Measurements from ENCODE around the gene FARS2. TPM values are rescaled to one million over a fixed set of nuclear protein-coding genes. Genes with fewer than 3 reads are reported as not detected.

Gene FARS2
- polyA plus RNA-seq, 1 experiment: 17.9 TPM

DNA sequence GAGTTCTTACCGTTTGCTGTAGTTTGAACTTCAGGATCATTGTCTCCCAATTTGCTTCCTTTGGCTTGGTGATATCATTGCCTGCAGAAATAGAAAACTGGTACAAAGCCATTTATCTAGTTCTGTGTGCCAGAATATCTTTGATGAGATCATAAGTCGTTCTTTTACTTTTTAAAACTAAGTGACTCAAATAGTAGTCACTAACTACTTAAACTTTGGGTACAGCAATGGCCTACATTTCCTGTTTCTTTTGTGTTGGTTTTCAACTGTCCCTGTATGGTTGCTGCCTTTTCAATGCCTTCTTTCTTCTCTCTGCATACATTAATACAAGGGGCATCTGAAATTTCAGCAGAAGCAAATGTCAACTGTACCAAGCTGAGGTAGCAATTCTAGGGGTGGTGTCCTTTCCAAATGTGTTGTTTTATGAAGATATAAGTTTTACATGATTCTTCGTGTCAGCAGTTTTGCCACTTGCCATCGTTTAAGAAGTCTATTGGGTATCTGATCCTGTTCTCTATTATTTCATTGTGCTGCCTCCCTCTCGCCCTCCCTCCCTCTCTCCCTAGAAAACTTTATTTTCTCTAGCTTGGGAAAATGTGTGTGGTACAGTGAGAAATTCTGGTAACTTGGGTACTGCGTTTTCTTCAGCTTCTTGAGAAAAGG lies 238.5 kb downstream of the FARS2 start:
- Histone ChIP-seq H3K4me3 (ENCODE audit: low read depth, low read length) (no peak overlapping the region), H3K27me3 (ENCODE audit: control insufficient read depth, insufficient read depth, low read length) (no peaks in the 10 kb centered on the region), H3K36me3 (ENCODE audit: control insufficient read depth, insufficient read depth, low read length) (no peaks in the 10 kb centered on the region)
- TF ChIP-seq, protein P1, sequence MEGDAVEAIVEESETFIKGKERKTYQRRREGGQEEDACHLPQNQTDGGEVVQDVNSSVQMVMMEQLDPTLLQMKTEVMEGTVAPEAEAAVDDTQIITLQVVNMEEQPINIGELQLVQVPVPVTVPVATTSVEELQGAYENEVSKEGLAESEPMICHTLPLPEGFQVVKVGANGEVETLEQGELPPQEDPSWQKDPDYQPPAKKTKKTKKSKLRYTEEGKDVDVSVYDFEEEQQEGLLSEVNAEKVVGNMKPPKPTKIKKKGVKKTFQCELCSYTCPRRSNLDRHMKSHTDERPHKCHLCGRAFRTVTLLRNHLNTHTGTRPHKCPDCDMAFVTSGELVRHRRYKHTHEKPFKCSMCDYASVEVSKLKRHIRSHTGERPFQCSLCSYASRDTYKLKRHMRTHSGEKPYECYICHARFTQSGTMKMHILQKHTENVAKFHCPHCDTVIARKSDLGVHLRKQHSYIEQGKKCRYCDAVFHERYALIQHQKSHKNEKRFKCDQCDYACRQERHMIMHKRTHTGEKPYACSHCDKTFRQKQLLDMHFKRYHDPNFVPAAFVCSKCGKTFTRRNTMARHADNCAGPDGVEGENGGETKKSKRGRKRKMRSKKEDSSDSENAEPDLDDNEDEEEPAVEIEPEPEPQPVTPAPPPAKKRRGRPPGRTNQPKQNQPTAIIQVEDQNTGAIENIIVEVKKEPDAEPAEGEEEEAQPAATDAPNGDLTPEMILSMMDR (IDR thresholded peaks at IDR 0.05; ENCODE audit: insufficient read depth, low read depth, low read length): no peak
- POLR2A ChIA-PET: no interaction called here
- CTCF ChIA-PET: interaction anchor here (1.3 to 1.4 kb wide), 2 partner anchors 17 to 28 kb away, joined by 4 read pairs; no protein-coding TSS in a partner anchor
- DNase-seq (ENCODE audit: low read depth): peak; percentile 29

DNA sequence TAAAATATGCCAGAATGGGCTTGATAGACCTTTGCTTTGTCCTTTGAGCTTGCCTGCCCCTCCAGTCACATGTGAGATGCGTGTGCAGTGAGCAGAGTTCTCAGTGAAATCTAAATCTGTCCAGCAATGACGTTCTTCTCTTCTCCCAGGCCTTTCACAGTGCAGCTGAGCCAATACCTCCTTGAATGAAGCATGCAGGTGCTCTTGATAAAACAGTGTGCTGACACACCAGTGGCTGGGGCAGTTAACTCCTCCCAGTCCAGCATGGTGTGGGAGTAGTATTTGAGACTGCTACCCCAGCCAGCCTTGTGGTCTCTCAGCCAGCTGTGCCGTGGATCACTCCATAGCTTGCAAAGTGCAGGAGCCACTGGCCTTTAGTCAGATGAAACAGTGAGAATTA lies 240.5 kb downstream of the FARS2 start:
- ChIA-PET POLR2A (no interaction called here), CTCF (interaction anchor here (1.0 kb wide), 1 partner anchor 31 kb away, joined by 3 read pairs; no protein-coding TSS in a partner anchor)
- DNase-seq (ENCODE audit: low read depth): no peak
- H3K27me3 ChIP-seq (ENCODE audit: control insufficient read depth, insufficient read depth, low read length): no peaks in the 10 kb centered on the region
- TF ChIP-seq, protein P1 (IDR thresholded peaks at IDR 0.05; ENCODE audit: insufficient read depth, low read depth, low read length): no peak
- H3K36me3 ChIP-seq (ENCODE audit: control insufficient read depth, insufficient read depth, low read length): no peaks in the 10 kb centered on the region
- no peak overlapping the region for H3K4me3 ChIP-seq (ENCODE audit: low read depth, low read length)

DNA sequence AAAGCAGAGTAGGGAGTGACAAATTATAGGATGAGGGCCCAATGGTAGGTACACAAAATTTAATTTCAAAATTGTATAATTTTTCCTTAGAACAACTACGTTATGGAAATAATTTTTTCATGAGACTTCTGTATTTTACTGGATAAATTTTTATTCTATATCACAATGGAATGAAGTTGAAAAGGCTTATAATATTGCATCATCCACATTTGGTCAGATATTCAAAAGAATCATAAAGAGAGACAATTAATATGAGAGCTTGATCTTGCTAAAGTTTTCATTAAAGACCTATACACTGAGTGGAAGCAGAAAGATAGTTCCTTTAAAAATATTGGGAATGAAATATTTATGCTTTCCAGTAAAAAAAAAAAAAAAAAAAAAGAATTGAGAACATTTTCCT lies 242.8 kb downstream of the FARS2 start:
- POLR2A ChIA-PET: no interaction called here

DNA sequence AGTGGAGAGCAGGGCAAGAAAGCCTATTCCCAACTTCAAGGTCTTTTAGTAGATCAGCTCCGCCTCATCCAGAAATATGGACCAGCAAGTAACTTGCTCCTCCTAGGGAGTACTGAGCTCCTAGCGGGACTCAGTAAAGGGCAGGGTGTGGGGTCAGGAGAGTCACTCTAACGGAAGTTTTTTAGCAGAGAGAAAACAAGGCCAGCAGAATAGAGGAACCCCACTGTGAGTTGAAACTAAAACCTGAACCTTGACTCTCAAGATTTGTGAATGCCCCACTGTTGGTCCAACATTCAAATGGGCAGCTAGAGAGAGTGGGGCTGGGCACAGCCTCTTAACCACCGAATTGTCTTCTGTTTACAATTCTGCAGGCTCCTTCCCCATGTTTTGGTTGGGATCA lies 244.8 kb downstream of the FARS2 start:
- Histone ChIP-seq H3K4me3 (ENCODE audit: low read depth, low read length) (no peak overlapping the region), H3K27me3 (ENCODE audit: control insufficient read depth, insufficient read depth, low read length) (no peaks in the 10 kb centered on the region), H3K36me3 (ENCODE audit: control insufficient read depth, insufficient read depth, low read length) (no peaks in the 10 kb centered on the region)
- ChIA-PET CTCF (no interaction called here), POLR2A (no interaction called here)
- DNase-seq (ENCODE audit: low read depth): no peak
- TF ChIP-seq, protein P1 (IDR thresholded peaks at IDR 0.05; ENCODE audit: insufficient read depth, low read depth, low read length): no peak

More for the DNA sequence above, 242.8 kb downstream of the FARS2 start:
- H3K4me3 ChIP-seq (ENCODE audit: low read depth, low read length): no peak overlapping the region
- TF ChIP-seq, protein P1 (IDR thresholded peaks at IDR 0.05; ENCODE audit: insufficient read depth, low read depth, low read length): no peak
- CTCF ChIA-PET: no interaction called here
- H3K27me3 ChIP-seq (ENCODE audit: control insufficient read depth, insufficient read depth, low read length): no peaks in the 10 kb centered on the region
- no peak for DNase-seq (ENCODE audit: low read depth)
- H3K36me3 ChIP-seq (ENCODE audit: control insufficient read depth, insufficient read depth, low read length): no peaks in the 10 kb centered on the region

DNA sequence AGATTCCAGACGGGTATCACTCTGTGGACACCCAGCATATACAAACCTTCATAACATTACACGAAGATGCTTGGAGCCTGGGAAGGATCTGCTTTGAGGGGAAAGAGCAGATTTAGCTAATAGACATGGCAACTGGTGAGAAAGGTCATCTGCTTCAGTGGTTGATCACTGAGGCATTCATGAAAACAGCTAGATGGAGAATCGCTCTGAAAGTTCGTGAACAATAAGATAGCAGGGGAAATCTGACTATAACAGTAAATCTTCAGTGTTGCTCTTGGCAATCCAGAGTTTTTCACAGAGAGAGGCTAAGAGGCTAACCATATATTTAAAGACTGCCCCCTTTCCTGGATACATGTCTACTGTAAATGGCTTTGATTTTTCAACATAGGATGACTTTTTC lies 245.3 kb downstream of the FARS2 start:
- DNase-seq (ENCODE audit: low read depth): no peak
- ChIA-PET CTCF (no interaction called here), POLR2A (no interaction called here)
- H3K4me3 ChIP-seq (ENCODE audit: low read depth, low read length): no peak overlapping the region
- no peaks in the 10 kb centered on the region for H3K27me3 ChIP-seq (ENCODE audit: control insufficient read depth, insufficient read depth, low read length)
- TF ChIP-seq, protein P1 (IDR thresholded peaks at IDR 0.05; ENCODE audit: insufficient read depth, low read depth, low read length): no peak
- no peaks in the 10 kb centered on the region for H3K36me3 ChIP-seq (ENCODE audit: control insufficient read depth, insufficient read depth, low read length)
